K562 (cell line): Measurements from ENCODE around the gene KLRB1. TPM values are rescaled to one million over a fixed set of nuclear protein-coding genes. Genes with fewer than 3 reads are reported as not detected.

Experiments used
- KAT2B ChIP-seq: IDR thresholded peaks from one replicate; pipeline ENCODE4 v1.6.1; 2012; ENCODE audit warnings: low read depth, mild to moderate bottlenecking, control low read depth, inconsistent platforms, low read length, moderate library complexity
- MAFG ChIP-seq: fragments of 450-650 bp; conservative IDR thresholded peaks from 2 replicates; pipeline ENCODE4 v1.6.1; 2016; ENCODE audit warnings: missing genetic modification characterization, missing compliant biosample characterization
- MXD1 ChIP-seq: fragments of 250-450 bp; sonication (Bioruptor Pico); IDR thresholded peaks from 2 replicates; pipeline ENCODE4 v1.8.0; 2021; ENCODE audit warnings: borderline replicate concordance, mild to moderate bottlenecking, moderate library complexity; ENCODE audit not compliant: poor library complexity, severe bottlenecking
- NFRKB ChIP-seq: fragments of 450-650 bp; IDR thresholded peaks from 2 replicates; pipeline ENCODE4 v1.6.1; 2016; ENCODE audit warnings: low read depth
- PATZ1 ChIP-seq: fragments of 250-450 bp; sonication (Bioruptor Pico); IDR thresholded peaks from 2 replicates; pipeline ENCODE4 v1.5.0; 2020; ENCODE audit warnings: mild to moderate bottlenecking, borderline replicate concordance
- RNF219 ChIP-seq: fragments of 250-450 bp; sonication (Bioruptor Pico); IDR thresholded peaks from 2 replicates; pipeline ENCODE4 v1.5.0; 2022; ENCODE audit warnings: mild to moderate bottlenecking
- STAT5B ChIP-seq: fragments of 250-450 bp; sonication (Bioruptor Pico); IDR thresholded peaks from 2 replicates; pipeline ENCODE4 v1.8.0; 2021; ENCODE audit warnings: mild to moderate bottlenecking, inconsistent platforms
- TFE3 ChIP-seq: fragments of 450-650 bp; formaldehyde crosslinking; IDR thresholded peaks from 2 replicates; pipeline ENCODE4 v1.4.0; 2020; ENCODE audit warnings: mild to moderate bottlenecking, mixed read lengths
- THAP7 ChIP-seq: fragments of 250-450 bp; sonication (Bioruptor Pico); IDR thresholded peaks from 2 replicates; pipeline ENCODE4 v1.5.0; 2021
- ZFP36 ChIP-seq: fragments of 150-350 bp; IDR thresholded peaks from 2 replicates; pipeline ENCODE4 v1.6.1; 2018; ENCODE audit warnings: low read length, low read depth; ENCODE audit not compliant: partially characterized antibody
- ZNF444 ChIP-seq: fragments of 250-450 bp; sonication (Bioruptor Pico); IDR thresholded peaks from 2 replicates; pipeline ENCODE4 v1.4.0; 2020; ENCODE audit warnings: mild to moderate bottlenecking, moderate library complexity
- ZNF449 ChIP-seq: fragments of 250-450 bp; sonication (Bioruptor Pico); IDR thresholded peaks from 2 replicates; pipeline ENCODE4 v1.8.0; 2022; ENCODE audit warnings: moderate library complexity, mild to moderate bottlenecking, inconsistent platforms
- ZNF695 ChIP-seq: fragments of 450-650 bp; formaldehyde crosslinking; IDR thresholded peaks from 2 replicates; pipeline ENCODE4 v1.4.0; 2020; ENCODE audit warnings: mild to moderate bottlenecking, moderate library complexity
- ZNF79 ChIP-seq: fragments of 250-450 bp; sonication (Bioruptor Pico); IDR thresholded peaks from 2 replicates; pipeline ENCODE4 v1.4.0; 2020; ENCODE audit warnings: low read depth, mild to moderate bottlenecking, moderate library complexity
- polyA plus RNA-seq, 8 experiments: library from polyadenylated mRNA; depleted of rRNA in 4 of 8; stranded (reverse) in 5 of 8; unstranded in 3 of 8; fragments of >200 nt; fragmentation: Nextera tagmentation in 2 of 8; fragmentation: Illumina TruSeq in 1 of 8; extraction: Ambion mirVana in 2 of 8; extraction: Trizol in 1 of 8; gene quantifications; 2 replicates each; pipeline versions ENCODE4 v1.2.1 to v1.2.3, GENCODE V29; 2011 to 2014; ENCODE audit warnings: inconsistent platforms in 1 of 8, missing spikeins in 1 of 8
- total RNA-seq, 7 experiments: library from RNA; depleted of rRNA in 6 of 7; stranded (reverse); fragments of >200 nt in 6 of 7; fragmentation: Illumina TruSeq in 2 of 7; extraction: Trizol in 2 of 7; gene quantifications; 2 replicates each; pipeline versions ENCODE4 v1.2.1 to v1.2.3, GENCODE V29; 2011 to 2021; ENCODE audit warnings: low replicate concordance in 1 of 7

The KLRB1 gene
- total and polyA plus RNA-seq, 9 of the 15 experiments (the other 6 are each of a cell fraction or from before 2014, with no cell fraction given): not detected

- TF ChIP-seq PATZ1 (CRISPR knock-in tag): no peak
- TF ChIP-seq ZNF449: no peak
- TF ChIP-seq STAT5B (CRISPR knock-in tag): no peak
- no peak for TF ChIP-seq ZFP36
- no peak for TF ChIP-seq NFRKB
- TF ChIP-seq ZNF79 (CRISPR knock-in tag): no peak
- TF ChIP-seq MXD1 (CRISPR knock-in tag): no peak
- TF ChIP-seq THAP7 (CRISPR knock-in tag): no peak
- TF ChIP-seq ZNF444 (CRISPR knock-in tag): no peak
- TF ChIP-seq ZNF695 (CRISPR knock-in tag): no peak
- TF ChIP-seq KAT2B: no peak
- TF ChIP-seq MAFG (tag): peak; percentile 87
- TF ChIP-seq RNF219 (CRISPR knock-in tag): no peak
- no peak for TF ChIP-seq TFE3 (CRISPR knock-in tag)
These were observed 19.6 kb downstream of the KLRB1 start (continued) for GRCh38 chr12:9587987-9588600.
